ENCODE data around the gene SOX12. TPM values are rescaled to one million over a fixed set of nuclear protein-coding genes. Genes with fewer than 3 reads are reported as not detected.
A peak's percentile ranks its signal among the peaks of the same experiment; 100 is the strongest.

The SOX12 gene
- total and polyA plus RNA-seq, 11 donors = 5.4 to 19.9 (median 10.6) TPM

GRCh38 chr20:297925-298775 is 27.2 kb upstream of the SOX12 start:
- intact Hi-C loops (cut with DNase I) = loop anchor here in 4 of 10 donors (1.0 to 5.0 kb wide), 4 partner anchors 27 to 34 kb away; partner anchors contain the start of gene SOX12 (in 2 of the 4)
- peaks cover 13 to 61% (median 39%) of the 10 kb centered on the region in 12 donors for H3K4me1 ChIP-seq
- peak overlapping the region; percentile 96 to 100 (median 99) for H3K27ac ChIP-seq
- TF ChIP-seq POLR2A (IDR thresholded peaks at IDR 0.05) = peak in 1 of 2 donors; percentile 27
- no peak for TF ChIP-seq CTCF (IDR thresholded peaks at IDR 0.05)
- H3K9me3 ChIP-seq = no peaks in the 10 kb centered on the region
- peaks cover 0 to 4% (median 0%) of the 10 kb centered on the region in 9 donors for H3K36me3 ChIP-seq
- H3K4me3 ChIP-seq = peak overlapping the region; percentile 66 to 99 (median 87)
- no peaks in the 10 kb centered on the region for H3K27me3 ChIP-seq
- DNase-seq (peak; percentile 70 to 88 (median 80)), ATAC-seq (peak in 3 of 4 donors; percentile 58 to 75 (median 64))
- 0 to 1% (median 0%) methylated on average over 48 to 75 of the region's 75 CpGs for WGBS, 4 donors

- intact Hi-C loops (cut with DNase I) = loop anchor here in 3 of 10 donors (1.0 to 5.0 kb wide), 3 partner anchors 11 to 33 kb away; partner anchors contain the start of gene SOX12 (in 1 of the 3)
- H3K27ac ChIP-seq = peak overlapping the region in 11 of 12 donors; percentile 96 to 100 (median 99)
- WGBS, 4 donors = 6 to 12% (median 10%) methylated on average over 15 of the region's 15 CpGs
- H3K4me1 ChIP-seq = peaks cover 13 to 61% (median 39%) of the 10 kb centered on the region in 12 donors
- no peaks in the 10 kb centered on the region for H3K27me3 ChIP-seq
- peaks cover 0 to 4% (median 0%) of the 10 kb centered on the region in 9 donors for H3K36me3 ChIP-seq
- TF ChIP-seq CTCF (IDR thresholded peaks at IDR 0.05) (no peak), POLR2A (IDR thresholded peaks at IDR 0.05) (no peak)
- ATAC-seq (no peak), DNase-seq (no peak)
- peak overlapping the region; percentile 66 to 99 (median 87) for H3K4me3 ChIP-seq
- H3K9me3 ChIP-seq = no peaks in the 10 kb centered on the region
Measured at GRCh38 chr20:298776-299391, 26.5 kb upstream of the SOX12 start.

- Histone ChIP-seq H3K4me3 (peak overlapping the region in 7 of 12 donors; percentile 75 to 99 (median 88)), H3K9me3 (no peaks in the 10 kb centered on the region), H3K27me3 (no peaks in the 10 kb centered on the region), H3K36me3 (peaks cover 0 to 4% (median 0%) of the 10 kb centered on the region in 9 donors), H3K27ac (peak overlapping the region in 10 of 12 donors; percentile 7 to 99 (median 46)), H3K4me1 (peaks cover 13 to 60% (median 39%) of the 10 kb centered on the region in 12 donors)
- WGBS, 4 donors = 32 to 50% (median 39%) methylated on average over 10 of the region's 10 CpGs
- DNase-seq = no peak
- TF ChIP-seq CTCF (IDR thresholded peaks at IDR 0.05) (no peak), POLR2A (IDR thresholded peaks at IDR 0.05) (no peak)
- no peak for ATAC-seq
- intact Hi-C loops (cut with DNase I) = no loop called here
Measured at GRCh38 chr20:300345-300990, 24.9 kb upstream of the SOX12 start.

All from heart left ventricle (tissue), 16 donors.